Measurements from ENCODE around the gene MDH1. TPM values are rescaled to one million over a fixed set of nuclear protein-coding genes. Genes with fewer than 3 reads are reported as not detected.

The MDH1 gene
- total RNA-seq, 1 donor from 2014 or later, result 124 TPM

- Histone ChIP-seq H3K4me3 (no peak overlapping the region), H3K36me3 (peaks cover 0 to 16% of the 10 kb centered on the region in 2 donors), H3K9me3 (no peaks in the 10 kb centered on the region), H3K27me3 (no peaks in the 10 kb centered on the region), H3K4me1 (no peaks in the 10 kb centered on the region), H3K27ac (no peak overlapping the region)
- intact Hi-C loops (cut with DNase I), result no loop called here
- no peak for DNase-seq (ENCODE audit: extremely low spot score in 2 of 2)
- TF ChIP-seq POLR2A (IDR thresholded peaks at IDR 0.05), result no peak
- TF ChIP-seq, protein P1, sequence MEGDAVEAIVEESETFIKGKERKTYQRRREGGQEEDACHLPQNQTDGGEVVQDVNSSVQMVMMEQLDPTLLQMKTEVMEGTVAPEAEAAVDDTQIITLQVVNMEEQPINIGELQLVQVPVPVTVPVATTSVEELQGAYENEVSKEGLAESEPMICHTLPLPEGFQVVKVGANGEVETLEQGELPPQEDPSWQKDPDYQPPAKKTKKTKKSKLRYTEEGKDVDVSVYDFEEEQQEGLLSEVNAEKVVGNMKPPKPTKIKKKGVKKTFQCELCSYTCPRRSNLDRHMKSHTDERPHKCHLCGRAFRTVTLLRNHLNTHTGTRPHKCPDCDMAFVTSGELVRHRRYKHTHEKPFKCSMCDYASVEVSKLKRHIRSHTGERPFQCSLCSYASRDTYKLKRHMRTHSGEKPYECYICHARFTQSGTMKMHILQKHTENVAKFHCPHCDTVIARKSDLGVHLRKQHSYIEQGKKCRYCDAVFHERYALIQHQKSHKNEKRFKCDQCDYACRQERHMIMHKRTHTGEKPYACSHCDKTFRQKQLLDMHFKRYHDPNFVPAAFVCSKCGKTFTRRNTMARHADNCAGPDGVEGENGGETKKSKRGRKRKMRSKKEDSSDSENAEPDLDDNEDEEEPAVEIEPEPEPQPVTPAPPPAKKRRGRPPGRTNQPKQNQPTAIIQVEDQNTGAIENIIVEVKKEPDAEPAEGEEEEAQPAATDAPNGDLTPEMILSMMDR (IDR thresholded peaks at IDR 0.05), result no peak
- no peak for TF ChIP-seq POLR2AphosphoS5 (IDR thresholded peaks at IDR 0.05; ENCODE audit: insufficient read depth in 1 of 2, low read depth in 1 of 2)
Measured at GRCh38 chr2:63610525-63610924, 21.8 kb downstream of the MDH1 start.

DNA sequence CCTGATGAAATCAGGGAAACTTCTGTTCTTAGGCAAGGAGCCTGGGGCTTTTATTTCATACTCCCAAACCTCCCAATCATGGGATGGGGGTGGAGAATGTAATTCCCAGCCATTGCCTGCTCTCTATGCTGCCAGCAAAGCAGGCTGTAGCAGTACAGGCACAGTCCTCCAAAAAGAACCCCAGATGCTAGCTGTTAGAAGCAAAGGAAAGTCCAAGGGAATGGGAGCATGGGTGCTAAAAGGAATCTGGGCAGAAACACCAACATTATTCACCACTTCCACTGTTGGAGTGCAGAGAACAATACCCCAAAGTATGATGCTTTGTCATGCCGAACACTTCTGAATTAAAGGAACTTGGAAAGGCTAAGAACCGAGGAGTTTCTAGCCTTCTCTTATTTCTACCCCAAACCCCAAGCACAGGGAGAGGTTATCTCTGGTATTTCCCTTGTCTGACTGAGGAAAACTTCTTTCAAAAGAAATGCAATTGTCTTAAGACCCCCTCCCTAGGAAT, 24.7 kb downstream of the MDH1 start:
- TF ChIP-seq POLR2AphosphoS5 (IDR thresholded peaks at IDR 0.05; ENCODE audit: insufficient read depth in 1 of 2, low read depth in 1 of 2) (no peak), POLR2A (IDR thresholded peaks at IDR 0.05) (no peak)
- TF ChIP-seq, protein P1 (IDR thresholded peaks at IDR 0.05), result no peak
- intact Hi-C loops (cut with DNase I), result no loop called here
- no peaks in the 10 kb centered on the region for H3K9me3 ChIP-seq
- no peaks in the 10 kb centered on the region for H3K36me3 ChIP-seq
- no peaks in the 10 kb centered on the region for H3K27me3 ChIP-seq
- H3K4me3 ChIP-seq, result no peak overlapping the region
- no peaks in the 10 kb centered on the region for H3K4me1 ChIP-seq
- no peak overlapping the region for H3K27ac ChIP-seq
- DNase-seq (ENCODE audit: extremely low spot score in 2 of 2), result no peak

- Histone ChIP-seq H3K4me1 (no peaks in the 10 kb centered on the region), H3K36me3 (no peaks in the 10 kb centered on the region), H3K4me3 (no peak overlapping the region), H3K9me3 (no peaks in the 10 kb centered on the region), H3K27ac (no peak overlapping the region), H3K27me3 (no peaks in the 10 kb centered on the region)
- intact Hi-C loops (cut with DNase I), result no loop called here
- no peak for DNase-seq (ENCODE audit: extremely low spot score in 2 of 2)
- TF ChIP-seq POLR2AphosphoS5 (IDR thresholded peaks at IDR 0.05; ENCODE audit: insufficient read depth in 1 of 2, low read depth in 1 of 2) (no peak), POLR2A (IDR thresholded peaks at IDR 0.05) (no peak)
- TF ChIP-seq, protein P1 (IDR thresholded peaks at IDR 0.05), result no peak
Measured at GRCh38 chr2:63614448-63614968, 25.7 kb downstream of the MDH1 start.

DNA sequence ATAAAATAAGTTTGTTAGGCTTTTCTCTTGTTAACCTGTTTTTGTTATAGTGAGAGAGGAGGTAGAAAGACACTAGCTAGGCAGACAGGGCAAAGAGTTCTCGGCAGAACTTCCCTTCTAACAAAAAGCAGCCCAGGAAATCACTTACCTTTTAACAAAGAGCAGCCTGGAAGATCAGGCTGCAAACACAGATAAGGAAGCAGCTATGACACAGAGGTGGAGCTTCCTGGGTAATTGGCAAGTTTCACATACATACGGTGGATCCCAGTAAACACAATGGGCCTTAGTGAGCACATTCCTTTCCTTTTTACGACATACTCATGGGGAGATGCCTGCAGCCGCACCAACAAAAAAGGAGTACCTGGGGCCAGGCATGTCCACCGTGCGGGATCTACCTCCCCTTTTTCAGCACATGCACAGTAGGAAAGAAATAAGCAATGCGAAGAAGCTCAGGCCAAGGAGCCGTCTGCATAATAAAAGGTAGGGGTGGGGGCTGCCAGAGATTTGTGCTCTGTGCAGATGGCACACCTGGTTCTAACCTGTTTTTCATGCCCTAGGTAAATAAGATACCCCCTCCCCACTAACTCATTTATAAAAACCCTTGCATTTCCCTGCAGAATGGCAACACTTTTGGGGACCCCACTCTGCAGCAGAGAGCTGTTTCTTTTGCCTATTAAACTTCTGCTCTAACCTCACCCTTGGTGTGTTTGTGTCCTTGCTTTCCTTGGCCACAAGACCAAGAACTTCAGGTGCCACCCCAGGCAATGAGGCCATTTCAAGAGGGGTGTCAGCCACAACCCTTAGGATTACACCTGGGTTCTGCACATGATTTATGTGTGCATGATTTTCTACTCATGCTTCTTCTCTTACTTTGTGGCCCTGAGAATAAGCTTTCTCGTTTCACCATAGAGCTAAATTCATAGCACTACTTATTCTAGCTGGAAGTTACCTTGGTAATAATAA, 26.5 kb downstream of the MDH1 start:
- TF ChIP-seq, protein P1 (IDR thresholded peaks at IDR 0.05), result no peak
- TF ChIP-seq POLR2A (IDR thresholded peaks at IDR 0.05) (no peak), POLR2AphosphoS5 (IDR thresholded peaks at IDR 0.05; ENCODE audit: insufficient read depth in 1 of 2, low read depth in 1 of 2) (no peak)
- intact Hi-C loops (cut with DNase I), result no loop called here
- no peaks in the 10 kb centered on the region for H3K4me1 ChIP-seq
- H3K36me3 ChIP-seq, result no peaks in the 10 kb centered on the region
- DNase-seq (ENCODE audit: extremely low spot score in 2 of 2), result no peak
- no peaks in the 10 kb centered on the region for H3K9me3 ChIP-seq
- no peaks in the 10 kb centered on the region for H3K27me3 ChIP-seq
- H3K4me3 ChIP-seq, result no peak overlapping the region
- no peak overlapping the region for H3K27ac ChIP-seq

All from vagina (tissue), 2 donors.